GM23248 (cell line): ENCODE measurements around the gene TC2N.

ENCODE experiments used
- EZH2 ChIP-seq: fragments of 200-600 bp; sonication (generic); IDR thresholded peaks from 2 replicates; pipeline ENCODE4 v1.6.1; 2018; ENCODE audit warnings: antibody characterized with exemption, mild to moderate bottlenecking; ENCODE audit not compliant: insufficient read depth, poor library complexity, severe bottlenecking
- EZH2phosphoT487 ChIP-seq: fragments of 200-600 bp; sonication (generic); IDR thresholded peaks from 2 replicates; pipeline ENCODE4 v1.6.1; 2018; ENCODE audit warnings: antibody characterized with exemption, moderate library complexity, mild to moderate bottlenecking, low read depth; ENCODE audit not compliant: insufficient read depth

- TF ChIP-seq EZH2phosphoT487 (no peak), EZH2 (no peak)
Observed at GRCh38 chr14:91902336-91902735, 35.0 kb upstream of the TC2N start.
